Activated T-helper 1 cell treated with Interleukin-2 at 50 U/mL for 16 hours (primary cell): ENCODE data around the gene ENHO.

Experiments used
- DNase-seq: peaks from one replicate; pipeline ENCODE4 v3.0.0-alpha.2; 2020; ENCODE audit warnings: low read depth

ENHO gene

GRCh38 chr9:34522971-34523797, at the start of gene ENHO:
ENHO (minus strand) TSS chr9:34522990; CDS start chr9:34521695, 1,295 bp downstream.
- peak; percentile 85 for DNase-seq

GRCh38 chr9:34572092-34572491, 49.3 kb upstream of the ENHO start:
- no peak for DNase-seq

GRCh38 chr9:34571481-34571810, 48.7 kb upstream of the ENHO start:
- DNase-seq = no peak

GRCh38 chr9:34570809-34571480, 48.2 kb upstream of the ENHO start:
- no peak for DNase-seq

GRCh38 chr9:34570376-34570775, 47.6 kb upstream of the ENHO start:
- DNase-seq = no peak

GRCh38 chr9:34568774-34569173, 46.0 kb upstream of the ENHO start:
- DNase-seq = no peak

GRCh38 chr9:34568133-34568532, 45.3 kb upstream of the ENHO start:
- DNase-seq = no peak

- no peak for DNase-seq
Observed at GRCh38 chr9:34566972-34567371, 44.2 kb upstream of the ENHO start.

- no peak for DNase-seq
Observed at GRCh38 chr9:34566322-34566721, 43.5 kb upstream of the ENHO start.

GRCh38 chr9:34565856-34566255, 43.1 kb upstream of the ENHO start:
- no peak for DNase-seq

GRCh38 chr9:34564617-34565016, 41.8 kb upstream of the ENHO start:
- DNase-seq = no peak

- DNase-seq = no peak
Observed at GRCh38 chr9:34563262-34563661, 40.5 kb upstream of the ENHO start.

- no peak for DNase-seq
Observed at GRCh38 chr9:34562135-34562745, 39.5 kb upstream of the ENHO start.

GRCh38 chr9:34560599-34561214, 37.9 kb upstream of the ENHO start:
- no peak for DNase-seq

GRCh38 chr9:34559624-34560455, 37.0 kb upstream of the ENHO start:
- no peak for DNase-seq

GRCh38 chr9:34558919-34559623, 36.3 kb upstream of the ENHO start:
- DNase-seq = no peak

GRCh38 chr9:34558364-34558763, 35.6 kb upstream of the ENHO start:
- DNase-seq = no peak

GRCh38 chr9:34557426-34558321, 34.9 kb upstream of the ENHO start:
- no peak for DNase-seq

- no peak for DNase-seq
Observed at GRCh38 chr9:34556949-34557348, 34.2 kb upstream of the ENHO start.

- no peak for DNase-seq
Observed at GRCh38 chr9:34555936-34556525, 33.2 kb upstream of the ENHO start.
